Fibroblast of the aortic adventitia (primary cell): ENCODE results near the gene GLTP. TPM values are rescaled to one million over a fixed set of nuclear protein-coding genes. Genes with fewer than 3 reads are reported as not detected.
A peak's percentile ranks its signal among the peaks of the same experiment; 100 is the strongest.

Experiments used
- DNase-seq: peaks from one replicate; pipeline ENCODE4 v3.0.0-alpha.2; 2010; ENCODE audit warnings: low read depth
- H3K4me3 ChIP-seq: 2 replicates; pipeline ENCODE4 v1.5.1; 2011; ENCODE audit warnings: low read depth, mild to moderate bottlenecking, control low read depth, low read length, moderate library complexity
- total RNA-seq: library from RNA; depleted of rRNA; stranded (reverse); fragments of >200 nt; gene quantifications from 2 replicates; pipeline ENCODE4 v1.2.3, GENCODE V29; 2012; ENCODE audit warnings: low replicate concordance
- TF ChIP-seq, protein P1 (sequence below): IDR thresholded peaks from 2 replicates; pipeline ENCODE4 v1.5.1; 2011; ENCODE audit warnings: mild to moderate bottlenecking, low read length, control low read depth, inconsistent platforms; ENCODE audit not compliant: insufficient read depth

GLTP gene
- total RNA-seq, 1 donor: 55.1 TPM

DNA sequence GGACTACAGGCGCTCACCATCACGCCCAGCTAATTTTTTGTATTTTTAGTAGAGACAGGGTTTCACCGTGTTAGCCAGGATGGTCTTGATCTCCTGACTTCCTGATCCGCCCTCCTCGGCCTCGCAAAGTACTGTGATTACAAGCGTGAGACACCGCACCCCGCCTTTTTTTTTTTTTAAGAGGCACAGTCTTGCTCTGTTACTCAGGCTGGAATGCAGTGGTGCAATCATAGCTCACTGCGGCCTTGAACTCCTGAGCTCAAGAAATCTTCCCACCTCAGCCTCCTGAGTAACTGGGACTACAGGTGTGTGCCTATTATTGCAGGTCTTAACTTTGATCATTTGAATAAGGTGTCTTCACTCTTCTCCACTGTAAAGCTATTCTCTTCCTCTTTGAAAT lies 5.3 kb upstream of the GLTP start:
- no peak for DNase-seq

DNA sequence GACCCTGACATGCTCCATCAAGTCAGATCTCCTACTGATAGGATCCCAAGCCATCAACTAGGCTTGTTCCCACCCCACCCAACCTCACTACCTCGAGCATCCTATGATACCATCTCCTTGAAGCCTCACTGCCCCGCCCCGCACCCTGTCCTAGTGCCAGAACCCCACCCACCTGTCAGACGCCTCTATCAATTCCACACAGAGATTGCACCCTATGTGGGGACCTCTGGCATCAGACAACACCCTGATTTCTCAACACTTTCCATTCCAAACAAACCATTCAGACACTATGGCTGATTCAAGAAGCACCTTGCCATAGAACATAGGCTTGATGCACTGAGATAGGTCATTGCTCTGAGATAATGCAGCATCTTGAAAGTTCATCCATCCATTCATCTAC lies 3.1 kb upstream of the GLTP start:
- no peak for DNase-seq
- TF ChIP-seq, protein P1, sequence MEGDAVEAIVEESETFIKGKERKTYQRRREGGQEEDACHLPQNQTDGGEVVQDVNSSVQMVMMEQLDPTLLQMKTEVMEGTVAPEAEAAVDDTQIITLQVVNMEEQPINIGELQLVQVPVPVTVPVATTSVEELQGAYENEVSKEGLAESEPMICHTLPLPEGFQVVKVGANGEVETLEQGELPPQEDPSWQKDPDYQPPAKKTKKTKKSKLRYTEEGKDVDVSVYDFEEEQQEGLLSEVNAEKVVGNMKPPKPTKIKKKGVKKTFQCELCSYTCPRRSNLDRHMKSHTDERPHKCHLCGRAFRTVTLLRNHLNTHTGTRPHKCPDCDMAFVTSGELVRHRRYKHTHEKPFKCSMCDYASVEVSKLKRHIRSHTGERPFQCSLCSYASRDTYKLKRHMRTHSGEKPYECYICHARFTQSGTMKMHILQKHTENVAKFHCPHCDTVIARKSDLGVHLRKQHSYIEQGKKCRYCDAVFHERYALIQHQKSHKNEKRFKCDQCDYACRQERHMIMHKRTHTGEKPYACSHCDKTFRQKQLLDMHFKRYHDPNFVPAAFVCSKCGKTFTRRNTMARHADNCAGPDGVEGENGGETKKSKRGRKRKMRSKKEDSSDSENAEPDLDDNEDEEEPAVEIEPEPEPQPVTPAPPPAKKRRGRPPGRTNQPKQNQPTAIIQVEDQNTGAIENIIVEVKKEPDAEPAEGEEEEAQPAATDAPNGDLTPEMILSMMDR: no peak
- H3K4me3 ChIP-seq: no peak overlapping the region

More for the DNA sequence above, 5.3 kb upstream of the GLTP start:
- H3K4me3 ChIP-seq: no peak overlapping the region
- TF ChIP-seq, protein P1: no peak

DNA sequence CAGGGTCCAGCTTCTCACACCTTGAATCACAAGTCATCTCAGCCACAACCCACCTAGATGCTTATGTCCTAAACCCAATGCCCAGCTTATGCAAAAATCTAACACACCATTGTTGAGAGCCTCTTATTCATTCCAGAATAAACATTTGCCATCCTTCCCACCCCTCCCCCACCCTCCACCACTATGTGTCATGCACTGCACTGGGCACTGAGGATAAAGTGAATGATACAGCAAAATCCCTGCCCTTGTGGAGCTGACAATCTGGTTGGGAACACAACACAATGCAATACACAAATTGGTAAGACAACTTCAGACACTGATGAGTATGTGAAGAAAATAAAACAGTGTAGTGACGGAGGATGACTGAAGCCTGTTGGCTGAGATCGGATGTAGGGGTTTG lies 1.4 kb upstream of the GLTP start:
- TF ChIP-seq, protein P1: no peak
- H3K4me3 ChIP-seq: no peak overlapping the region
- DNase-seq: no peak

DNA sequence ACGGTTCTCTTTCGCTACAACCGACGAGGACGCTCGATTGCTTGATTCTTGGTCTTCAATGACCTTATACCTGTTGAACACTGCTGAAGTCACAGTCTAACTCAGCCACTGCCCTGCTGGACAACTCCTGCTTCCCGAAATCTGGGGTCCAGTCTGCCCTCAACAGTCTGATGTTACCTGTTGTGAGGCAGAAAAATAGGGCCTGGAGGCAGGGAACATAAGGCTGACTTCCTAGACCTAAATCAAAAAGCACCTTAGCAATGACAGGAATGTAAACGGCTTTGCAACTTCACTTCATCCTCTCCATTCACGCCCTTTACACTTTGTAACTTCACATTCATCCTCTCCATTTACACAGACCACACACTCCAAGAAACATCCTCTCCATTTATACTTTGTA lies 597 bp upstream of the GLTP start:
- H3K4me3 ChIP-seq: peak overlapping the region; percentile 71
- TF ChIP-seq, protein P1: no peak
- no peak for DNase-seq

DNA sequence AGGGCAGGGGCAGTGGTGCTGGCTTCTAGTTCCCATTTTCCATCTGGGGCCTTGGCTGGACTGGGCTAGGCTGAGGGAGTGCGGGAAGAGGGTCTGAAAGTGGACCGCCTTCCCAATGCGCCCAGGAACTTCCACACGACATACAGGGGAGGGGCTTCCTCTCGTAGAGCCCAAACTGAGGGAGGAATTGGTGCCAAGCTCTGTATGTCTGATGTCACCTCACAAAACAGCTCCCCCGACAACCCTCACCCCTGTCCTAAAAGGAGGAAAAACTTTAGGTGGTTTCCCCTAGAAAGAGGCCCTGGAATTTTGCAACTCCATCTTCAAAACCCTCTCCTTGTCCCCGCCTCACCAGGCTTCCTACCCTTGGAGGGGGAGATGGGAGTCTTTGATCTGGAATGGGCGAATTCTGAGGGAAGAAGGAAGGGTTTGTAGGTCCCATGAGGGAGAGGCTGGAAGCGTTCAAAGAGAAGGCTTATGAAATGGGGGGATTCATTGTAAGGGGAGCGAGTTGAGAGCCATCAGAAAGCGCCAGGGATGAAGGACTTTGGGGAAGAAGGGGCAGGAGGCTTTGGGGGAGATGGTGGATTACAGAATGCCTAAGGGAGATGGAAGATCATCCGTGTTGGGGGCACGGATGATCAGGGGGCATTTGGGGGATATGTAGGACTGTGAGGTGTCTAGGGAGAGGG lies 844 bp downstream of the GLTP start:
- TF ChIP-seq, protein P1: no peak
- peak overlapping the region; percentile 88 for H3K4me3 ChIP-seq
- peak; percentile 26 for DNase-seq

DNA sequence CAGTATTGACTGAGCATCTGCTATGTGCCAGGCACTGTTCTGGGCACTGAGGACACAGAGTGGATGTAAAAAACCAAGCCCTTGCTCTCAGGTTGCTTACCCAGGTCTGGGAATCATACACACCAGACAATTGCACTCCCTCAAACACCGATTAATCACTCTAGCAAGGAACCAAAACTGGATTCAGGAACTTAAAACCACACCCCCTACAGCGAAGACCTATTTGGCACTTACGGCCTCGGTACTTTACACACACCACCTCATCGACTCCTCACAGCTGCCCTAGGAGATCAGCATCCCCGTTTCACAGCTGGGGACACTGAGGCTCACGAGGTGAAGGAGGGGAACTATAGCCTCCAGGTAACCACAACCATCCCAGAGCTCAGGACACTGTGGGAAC lies 1.6 kb downstream of the GLTP start:
- no peak for DNase-seq
- peak overlapping the region; percentile 88 for H3K4me3 ChIP-seq
- TF ChIP-seq, protein P1: no peak

DNA sequence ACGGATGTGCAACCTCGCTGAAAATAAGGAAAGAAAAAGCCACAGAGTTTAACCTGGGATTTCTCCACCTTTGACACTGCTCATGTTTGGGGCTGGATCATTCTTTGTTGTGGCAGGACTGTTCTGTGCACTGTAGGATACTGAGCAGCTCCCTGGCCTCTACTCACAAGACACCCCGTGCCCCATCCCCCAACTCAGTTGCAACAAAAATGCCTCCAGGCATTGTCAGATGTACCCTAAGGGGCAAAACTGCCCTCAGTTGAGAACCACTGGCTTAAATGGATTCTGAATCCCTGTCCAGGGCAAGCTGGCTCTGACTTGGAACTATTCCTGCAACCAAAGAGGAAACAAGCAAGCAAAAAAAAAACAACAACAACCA lies 2.1 kb downstream of the GLTP start:
- no peak overlapping the region for H3K4me3 ChIP-seq
- TF ChIP-seq, protein P1: no peak
- no peak for DNase-seq
